GM18520 (cell line): ENCODE measurements around the gene FAM117B.
"Not testable (repeated sequence)": the region's sequence is repeated elsewhere in the genome, so short reads cannot be mapped to it uniquely, and the experiment has no call there.

ENCODE experiments used
- ATAC-seq: cut with Tn5 transposase; IDR thresholded peaks from one replicate; pipeline ENCODE4 v1.9.1; 2021; ENCODE audit not compliant: unreplicated experiment

Gene FAM117B

DNA sequence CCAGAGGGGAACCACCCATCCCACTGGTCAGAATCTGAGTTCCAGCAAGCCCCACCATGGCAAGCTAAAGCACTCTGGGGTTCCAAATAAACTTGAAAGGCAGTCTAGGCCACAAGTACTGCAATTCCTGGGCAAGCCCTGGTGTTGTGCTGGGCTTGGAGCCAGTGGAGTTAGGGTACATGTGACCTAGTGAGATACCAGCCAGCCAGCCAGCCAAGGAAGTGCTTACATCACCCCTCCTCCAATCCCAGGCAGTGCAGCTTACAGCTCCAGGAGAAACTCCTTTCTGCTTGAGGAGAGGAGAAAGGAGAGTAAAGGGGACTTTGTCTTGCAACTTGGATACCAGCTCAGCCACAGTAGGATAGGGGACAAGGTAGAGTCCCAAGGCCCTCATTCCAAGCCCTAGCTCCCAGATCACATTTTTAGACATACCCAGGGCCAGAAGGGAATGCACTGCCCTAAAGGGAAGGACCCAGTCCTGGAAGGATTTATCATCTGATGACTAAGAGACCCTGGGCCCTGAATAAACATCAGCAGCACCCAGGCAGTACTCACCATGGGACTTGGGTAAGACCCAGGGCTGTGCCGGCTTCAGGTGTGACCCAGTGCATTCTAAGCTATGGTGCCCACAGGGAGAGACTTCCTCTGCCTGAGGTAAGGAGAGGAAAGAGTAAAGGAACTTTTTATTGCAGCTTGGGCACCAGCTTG lies 172.8 kb downstream of the FAM117B start:
- ATAC-seq, result not testable (repeated sequence)

DNA sequence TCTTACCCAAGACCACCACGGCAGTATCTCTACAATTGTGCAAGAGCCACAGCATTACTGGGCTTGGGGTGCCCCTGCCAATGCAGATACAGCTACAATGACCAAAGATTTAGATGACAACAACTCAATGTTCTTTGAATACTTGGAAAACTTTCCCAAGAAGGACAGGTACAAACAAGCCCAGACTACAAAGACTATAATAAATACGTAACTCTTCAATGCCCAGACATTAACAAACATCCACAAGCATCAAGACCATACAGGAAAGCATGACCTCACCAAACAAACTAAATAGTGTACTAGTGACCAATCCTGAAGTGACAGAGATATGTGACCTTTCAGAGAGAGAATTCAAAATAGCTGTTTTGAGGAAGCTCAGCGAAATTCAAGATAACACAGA lies 174.0 kb downstream of the FAM117B start:
- no peak for ATAC-seq

DNA sequence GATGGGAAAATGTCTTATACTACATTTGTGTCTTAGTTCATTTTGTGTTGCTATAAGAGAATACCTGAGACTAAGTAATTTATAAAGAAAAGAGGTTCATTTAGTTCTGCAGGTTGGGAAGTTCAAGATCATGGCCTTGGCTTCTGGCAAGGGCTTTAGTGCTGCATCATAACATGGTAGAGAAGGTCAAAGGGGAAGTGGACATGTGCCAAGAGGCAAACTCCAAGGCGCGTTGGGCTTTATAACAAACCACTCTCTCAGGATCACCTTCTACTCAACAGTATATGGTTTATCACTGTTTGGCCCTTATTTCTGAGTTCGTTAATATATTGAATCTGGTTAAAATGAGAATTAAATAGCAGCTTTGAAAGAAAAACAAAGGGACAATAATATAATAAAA lies 178.6 kb downstream of the FAM117B start:
- ATAC-seq, result no peak

DNA sequence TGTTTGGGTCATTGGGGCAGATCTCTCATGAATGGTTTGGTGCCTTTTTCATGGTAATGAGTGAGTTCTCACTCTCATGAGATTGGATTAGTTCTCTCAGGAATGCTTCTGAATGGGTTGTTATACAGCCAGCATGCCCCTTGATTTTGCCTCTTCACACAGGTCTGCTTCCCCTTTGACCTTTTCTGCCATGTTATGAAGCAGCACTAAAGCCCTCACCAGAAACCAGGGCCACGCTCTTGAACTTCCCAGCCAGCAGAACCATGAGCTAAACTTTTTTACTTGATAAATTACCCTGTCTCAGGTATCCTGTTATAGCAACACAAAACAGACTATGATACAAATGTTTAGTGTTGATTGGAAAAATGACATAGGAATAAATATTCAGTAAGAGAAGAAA lies 179.5 kb downstream of the FAM117B start:
- ATAC-seq, result no peak

DNA sequence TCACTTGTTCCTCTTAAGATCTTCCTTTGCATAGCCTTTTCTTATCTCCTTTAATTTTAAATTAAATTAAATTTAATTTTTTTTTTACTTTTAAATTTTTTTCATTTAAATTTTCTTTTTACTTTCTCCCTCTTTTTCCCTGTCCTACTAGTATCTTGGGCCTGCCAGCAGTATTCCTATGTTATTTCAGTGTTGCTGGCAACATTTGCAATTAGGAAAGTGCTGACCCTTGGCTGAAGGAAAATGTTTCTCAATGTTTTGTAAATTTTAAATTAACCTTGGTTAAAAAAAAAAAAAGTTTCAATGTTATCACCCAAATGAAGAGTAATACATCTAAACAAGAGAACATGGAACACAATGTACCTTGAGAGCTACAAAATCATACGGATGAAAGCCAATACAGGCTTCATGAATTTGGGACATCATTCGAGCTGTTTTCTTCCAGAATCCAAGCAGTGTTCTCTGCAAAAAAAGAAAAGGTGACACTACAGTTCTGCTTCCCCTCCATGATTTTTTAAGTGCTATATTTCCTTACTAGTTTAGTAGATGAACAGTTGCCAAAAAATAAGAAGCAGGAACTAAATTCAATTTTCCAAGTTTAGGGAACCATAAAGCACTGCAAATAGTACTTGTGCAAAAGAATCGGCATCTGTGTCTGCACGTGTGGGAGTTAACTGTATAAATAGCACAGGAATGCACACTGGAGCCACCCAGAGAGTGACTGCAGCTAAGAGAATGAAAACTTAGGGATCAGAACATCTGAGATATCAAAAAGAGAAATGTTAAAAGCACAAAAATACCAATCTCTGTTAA lies 181.0 kb downstream of the FAM117B start:
- ATAC-seq, result no peak

DNA sequence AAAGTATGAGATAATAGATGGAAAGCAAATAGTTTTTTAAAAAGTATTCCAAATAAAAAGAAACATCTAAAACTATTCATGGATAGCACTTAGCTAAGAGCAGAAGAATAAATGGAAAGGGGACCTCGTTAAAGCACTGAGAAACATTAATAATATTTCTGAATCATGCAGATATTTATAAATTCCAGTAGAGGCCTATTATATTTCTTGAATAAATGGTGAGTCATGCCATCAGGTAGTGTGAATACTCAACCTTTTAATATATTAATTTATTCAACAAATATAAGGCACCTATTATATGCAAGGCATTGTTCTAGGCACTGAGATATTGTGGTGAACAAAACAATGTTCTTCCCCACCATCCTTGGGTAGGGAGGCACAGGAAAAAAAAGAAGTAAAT lies 183.0 kb downstream of the FAM117B start:
- no peak for ATAC-seq

DNA sequence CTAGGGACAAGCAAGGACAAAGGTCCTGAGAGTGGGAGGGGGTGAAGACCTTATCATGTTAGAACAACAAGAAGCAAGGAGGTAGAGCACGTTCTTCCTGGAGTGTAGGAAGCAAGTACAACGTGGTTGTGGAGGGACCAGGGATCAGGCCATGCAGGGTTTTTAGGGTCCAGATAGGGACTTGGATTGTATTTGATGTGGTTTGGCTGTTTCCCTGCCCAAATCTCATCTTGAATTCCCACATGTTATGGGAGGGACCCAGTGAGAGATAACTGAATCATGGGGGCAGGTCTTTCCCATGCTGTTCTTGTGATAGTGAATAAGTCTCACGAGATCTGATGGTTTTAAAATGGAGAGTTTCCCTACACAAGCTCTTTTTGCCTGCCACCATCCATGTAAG lies 183.6 kb downstream of the FAM117B start:
- ATAC-seq, result no peak
